B cell (primary cell): Measurements from ENCODE around the gene CLCN5. TPM values are rescaled to one million over a fixed set of nuclear protein-coding genes. Genes with fewer than 3 reads are reported as not detected.

Source experiments
- ATAC-seq: fragments of 200-7000 bp; cut with Tn5 transposase; one replicate; pipeline ENCODE4 v1.10.0; 2021; ENCODE audit warnings: low read depth, mild to moderate bottlenecking, moderate number of reproducible peaks, moderate library complexity
- CTCF ChIA-PET: fragments of 350-600 bp; sonication (Branson Sonifier 250); formaldehyde crosslinking; loops from one replicate; lab custom pipeline; 2021; ENCODE audit warnings: antibody characterized with exemption, inconsistent platforms; lab: Charles Lee
- POLR2A ChIA-PET: fragments of 350-600 bp; sonication (Branson Sonifier 250); formaldehyde crosslinking; loops from one replicate; lab custom pipeline; 2021; ENCODE audit warnings: antibody characterized with exemption; lab: Charles Lee
- DNase-seq: peaks from one replicate; pipeline ENCODE4 v3.0.0; 2013
- H2AFZ ChIP-seq: 2 replicates; pipeline ENCODE4 v1.6.1; 2012; ENCODE audit warnings: mild to moderate bottlenecking, low read depth, low read length; ENCODE audit not compliant: insufficient read depth, poor library complexity, severe bottlenecking
- H3K27ac ChIP-seq, 2 donors: 1 replicate in 1 of 2; 2 replicates in 1 of 2; pipeline ENCODE4 v1.5.1; 2012 to 2013; ENCODE audit warnings: low read length in 2 of 2, mild to moderate bottlenecking in 2 of 2, moderate library complexity in 1 of 2
- H3K27me3 ChIP-seq, 4 experiments: fragments of 200-600 bp in 1 of 4; sonication (generic) in 1 of 4; replicated peaks in 1 of 4; 1 replicate in 2 of 4; 2 replicates in 2 of 4; pipeline versions ENCODE4 v1.6.1 to v1.7.0; 2013 to 2016; ENCODE audit warnings: low read length in 3 of 4, mild to moderate bottlenecking in 2 of 4, mixed read lengths in 1 of 4, moderate library complexity in 1 of 4; ENCODE audit not compliant: insufficient read depth in 4 of 4, control insufficient read depth in 3 of 4; ENCODE audit errors: control extremely low read depth in 1 of 4
- H3K36me3 ChIP-seq, 2 experiments: replicated peaks in 1 of 2; 1 replicate in 1 of 2; 2 replicates in 1 of 2; pipeline versions ENCODE4 v1.6.1 to v1.7.1; 2013; ENCODE audit warnings: low read length in 1 of 2; ENCODE audit not compliant: insufficient read depth in 2 of 2, control insufficient read depth in 1 of 2; ENCODE audit errors: control extremely low read depth in 1 of 2, extremely low read depth in 1 of 2
- H3K4me1 ChIP-seq, 2 donors: fragments of 200-600 bp in 1 of 2; sonication (generic) in 1 of 2; 1 replicate in 1 of 2; 2 replicates in 1 of 2; pipeline versions ENCODE4 v1.5.1 to v1.6.1; 2013 to 2017; ENCODE audit warnings: low read length in 2 of 2; ENCODE audit not compliant: control insufficient read depth in 2 of 2, insufficient read depth in 2 of 2
- H3K4me2 ChIP-seq: replicated peaks from 2 replicates; pipeline ENCODE3; 2012; ENCODE audit warnings: mild to moderate bottlenecking, low read depth, low read length; ENCODE audit not compliant: poor library complexity, severe bottlenecking
- H3K4me3 ChIP-seq, 5 experiments: fragments of 200-600 bp in 1 of 5; sonication (generic) in 1 of 5; 1 replicate in 3 of 5; 2 replicates in 2 of 5; pipeline versions ENCODE4 v1.5.1 to v1.7.0; 2011 to 2016; ENCODE audit warnings: low read length in 4 of 5, mild to moderate bottlenecking in 4 of 5, low read depth in 2 of 5, control low read depth in 1 of 5, moderate library complexity in 1 of 5; ENCODE audit not compliant: insufficient read depth in 1 of 5; ENCODE audit errors: control extremely low read depth in 1 of 5, extremely low read depth in 1 of 5
- H3K79me2 ChIP-seq: fragments of 200-600 bp; sonication (generic); one replicate; pipeline ENCODE4 v1.6.0; 2016; ENCODE audit warnings: low read length; ENCODE audit not compliant: control insufficient read depth, insufficient read depth
- H3K9ac ChIP-seq: fragments of 200-600 bp; sonication (generic); 2 replicates; pipeline ENCODE4 v1.6.1; 2017; ENCODE audit warnings: mild to moderate bottlenecking, low read length, moderate library complexity
- H3K9me3 ChIP-seq, 3 donors: one replicate each; pipeline versions ENCODE4 v1.6.1 to v1.7.1; 2013; ENCODE audit warnings: low read length in 2 of 3; ENCODE audit not compliant: control insufficient read depth in 2 of 3, insufficient read depth in 1 of 3; ENCODE audit errors: control extremely low read depth in 1 of 3
- H4K20me1 ChIP-seq: 2 replicates; pipeline ENCODE4 v1.6.0; 2012; ENCODE audit warnings: mild to moderate bottlenecking, low read length; ENCODE audit not compliant: insufficient read depth, control insufficient read depth, poor library complexity, severe bottlenecking
- H3K27ac Mint-ChIP-seq: one replicate; pipeline ENCODE4 v1.8.0; 2021; ENCODE audit warnings: mixed read lengths
- H3K27me3 Mint-ChIP-seq: one replicate; pipeline ENCODE4 v1.8.0; 2021; ENCODE audit warnings: mixed read lengths
- H3K4me1 Mint-ChIP-seq: one replicate; pipeline ENCODE4 v1.8.0; 2021; ENCODE audit warnings: mixed read lengths
- H3K4me3 Mint-ChIP-seq: one replicate; pipeline ENCODE4 v1.8.0; 2021; ENCODE audit warnings: mixed read lengths
- H3K9me3 Mint-ChIP-seq: one replicate; pipeline ENCODE4 v1.8.0; 2022; ENCODE audit warnings: mixed read lengths; ENCODE audit not compliant: insufficient read depth
- EZH2 ChIP-seq: IDR thresholded peaks from 2 replicates; pipeline ENCODE4 v1.6.1; 2012; ENCODE audit warnings: borderline replicate concordance, low read depth, mild to moderate bottlenecking, moderate library complexity, low read length; ENCODE audit not compliant: insufficient read depth, poor library complexity, severe bottlenecking
- WGBS: methylation state at CpG from one replicate; pipeline ENCODE4 v1.1.5; 2013; ENCODE audit warnings: missing lambda C conversion rate; ENCODE audit not compliant: insufficient coverage; 5-methylcytosine and 5-hydroxymethylcytosine counted together
- intact Hi-C: fragments of 100-400 bp; cut with micrococcal nuclease; formaldehyde crosslinking; loops from one replicate; pipeline ENCODE4 v1.10.0; 2022
- polyA plus RNA-seq: library from polyadenylated mRNA; depleted of rRNA; stranded (reverse); fragments of >200 nt; gene quantifications from 2 replicates; pipeline ENCODE4 v1.2.3, GENCODE V29; 2012
- total RNA-seq, 2 donors: library from RNA; stranded (reverse); fragments of 120-200 nt in 1 of 2; gene quantifications; 1 replicate in 1 of 2; 2 replicates in 1 of 2; pipeline versions ENCODE4 v1.2.3 to v1.2.4, GENCODE V29; 2013 to 2022
- TF ChIP-seq, protein P1 (sequence below): fragments of 200-600 bp; IDR thresholded peaks from one replicate; pipeline ENCODE4 v1.8.0; 2022; ENCODE audit warnings: antibody characterized with exemption, mild to moderate bottlenecking

CLCN5 gene
- total and polyA plus RNA-seq, 2 donors (not counting 1 experiment from before 2014, with no cell fraction given): 0.55 to 3.6 TPM

DNA sequence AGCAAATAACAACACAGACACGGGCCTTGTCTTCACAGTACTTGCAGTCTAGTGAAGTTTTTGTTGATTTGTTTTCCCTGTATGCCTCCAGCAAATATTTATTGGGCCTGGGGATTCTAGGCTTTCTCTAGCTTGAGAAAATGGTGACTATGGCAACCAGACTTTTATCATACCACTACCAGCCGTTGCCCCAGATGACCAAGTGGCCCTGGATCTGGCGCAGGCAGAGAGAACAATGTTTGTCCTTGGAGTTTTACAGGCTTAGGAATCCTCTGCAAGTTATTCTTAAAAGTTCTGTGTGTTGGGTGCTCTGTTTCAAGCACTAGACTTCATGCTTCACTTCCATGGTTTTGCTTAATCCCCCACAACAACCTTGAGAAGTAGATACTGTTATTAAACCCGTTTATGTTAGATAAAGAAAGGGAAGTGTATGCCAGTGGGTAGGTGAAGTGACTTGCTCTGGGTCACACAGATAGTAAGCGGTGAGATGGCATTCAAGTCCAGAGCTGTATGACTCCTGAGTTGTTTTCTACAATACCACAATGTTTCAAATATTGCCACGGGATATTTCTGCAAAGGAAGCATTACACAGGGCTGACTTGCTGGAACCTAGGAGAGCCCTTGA lies 183.8 kb downstream of the CLCN5 start:
- Histone ChIP-seq H3K4me1 (no peaks in the 10 kb centered on the region), H3K9ac (no peak overlapping the region), H3K9me3 (no peaks in the 10 kb centered on the region), H2AFZ (no peak overlapping the region), H3K4me3 (no peak overlapping the region), H3K36me3 (no peaks in the 10 kb centered on the region), H3K79me2 (no peaks in the 10 kb centered on the region), H3K4me2 (no peak overlapping the region), H3K27me3 (no peaks in the 10 kb centered on the region), H3K27ac (no peak overlapping the region), H4K20me1 (no peaks in the 10 kb centered on the region)
- ChIA-PET POLR2A (no interaction called here), CTCF (no interaction called here)
- DNase-seq (no peak), ATAC-seq (no peak)
- H3K27me3 Mint-ChIP-seq: no peaks in the 10 kb centered on the region
- peaks cover 5% of the 10 kb centered on the region for H3K4me1 Mint-ChIP-seq
- WGBS: no CpG with 5 or more reads among the region's 6 CpGs
- no peaks in the 10 kb centered on the region for H3K9me3 Mint-ChIP-seq
- H3K27ac Mint-ChIP-seq: no peak overlapping the region
- H3K4me3 Mint-ChIP-seq: no peak overlapping the region
- TF ChIP-seq EZH2: no peak
- TF ChIP-seq, protein P1, sequence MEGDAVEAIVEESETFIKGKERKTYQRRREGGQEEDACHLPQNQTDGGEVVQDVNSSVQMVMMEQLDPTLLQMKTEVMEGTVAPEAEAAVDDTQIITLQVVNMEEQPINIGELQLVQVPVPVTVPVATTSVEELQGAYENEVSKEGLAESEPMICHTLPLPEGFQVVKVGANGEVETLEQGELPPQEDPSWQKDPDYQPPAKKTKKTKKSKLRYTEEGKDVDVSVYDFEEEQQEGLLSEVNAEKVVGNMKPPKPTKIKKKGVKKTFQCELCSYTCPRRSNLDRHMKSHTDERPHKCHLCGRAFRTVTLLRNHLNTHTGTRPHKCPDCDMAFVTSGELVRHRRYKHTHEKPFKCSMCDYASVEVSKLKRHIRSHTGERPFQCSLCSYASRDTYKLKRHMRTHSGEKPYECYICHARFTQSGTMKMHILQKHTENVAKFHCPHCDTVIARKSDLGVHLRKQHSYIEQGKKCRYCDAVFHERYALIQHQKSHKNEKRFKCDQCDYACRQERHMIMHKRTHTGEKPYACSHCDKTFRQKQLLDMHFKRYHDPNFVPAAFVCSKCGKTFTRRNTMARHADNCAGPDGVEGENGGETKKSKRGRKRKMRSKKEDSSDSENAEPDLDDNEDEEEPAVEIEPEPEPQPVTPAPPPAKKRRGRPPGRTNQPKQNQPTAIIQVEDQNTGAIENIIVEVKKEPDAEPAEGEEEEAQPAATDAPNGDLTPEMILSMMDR: no peak
- intact Hi-C loops: no loop called here

DNA sequence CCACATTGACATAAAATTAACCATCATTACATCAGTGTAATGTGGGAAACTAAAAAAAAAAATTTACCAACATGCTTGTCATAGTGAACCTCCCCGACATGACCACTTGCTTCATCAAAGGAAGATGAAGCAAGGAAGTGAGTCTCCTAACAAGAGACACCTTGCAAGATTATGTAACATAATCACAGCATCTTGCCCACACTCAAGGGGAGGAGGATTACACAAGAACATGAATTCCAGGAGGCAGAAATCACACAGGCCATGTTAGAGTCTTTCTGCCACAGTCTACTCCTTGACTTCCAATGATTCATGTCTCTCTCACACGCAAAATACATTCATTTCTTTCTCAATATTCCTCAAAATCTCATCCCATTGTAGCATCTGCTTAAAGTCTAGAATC lies 185.1 kb downstream of the CLCN5 start:
- H3K4me3 ChIP-seq: no peak overlapping the region
- H3K9me3 Mint-ChIP-seq: no peaks in the 10 kb centered on the region
- H3K4me2 ChIP-seq: no peak overlapping the region
- no peaks in the 10 kb centered on the region for H3K79me2 ChIP-seq
- CTCF ChIA-PET: no interaction called here
- no peak overlapping the region for H3K4me3 Mint-ChIP-seq
- DNase-seq: no peak
- no peak for TF ChIP-seq EZH2
- TF ChIP-seq, protein P1: no peak
- H3K9ac ChIP-seq: no peak overlapping the region
- WGBS: no CpG with 5 or more reads among the region's 2 CpGs
- no peak overlapping the region for H3K27ac Mint-ChIP-seq
- peaks cover 13% of the 10 kb centered on the region for H3K4me1 Mint-ChIP-seq
- intact Hi-C loops: no loop called here
- no peaks in the 10 kb centered on the region for H3K27me3 ChIP-seq
- H3K4me1 ChIP-seq: peaks cover 5 to 8% of the 10 kb centered on the region in 2 donors
- no peaks in the 10 kb centered on the region for H4K20me1 ChIP-seq
- no peak for ATAC-seq
- H3K36me3 ChIP-seq: no peaks in the 10 kb centered on the region
- no peak overlapping the region for H3K27ac ChIP-seq
- H2AFZ ChIP-seq: no peak overlapping the region
- POLR2A ChIA-PET: no interaction called here
- no peaks in the 10 kb centered on the region for H3K9me3 ChIP-seq
- no peaks in the 10 kb centered on the region for H3K27me3 Mint-ChIP-seq
